C4-2B (cell line): ENCODE data around the gene DIAPH2.

Source experiments
- H3K27ac ChIP-seq: fragments of 450-650 bp; 2 replicates; pipeline ENCODE4 v1.5.1; 2017
- ZFX ChIP-seq: fragments of 450-650 bp; IDR thresholded peaks from 2 replicates; pipeline ENCODE4 v1.6.1; 2017
- TF ChIP-seq, protein P1 (sequence below): fragments of 450-650 bp; conservative IDR thresholded peaks from 2 replicates; pipeline ENCODE4 v1.5.1; 2017; ENCODE audit warnings: mild to moderate bottlenecking

DIAPH2 gene

DNA sequence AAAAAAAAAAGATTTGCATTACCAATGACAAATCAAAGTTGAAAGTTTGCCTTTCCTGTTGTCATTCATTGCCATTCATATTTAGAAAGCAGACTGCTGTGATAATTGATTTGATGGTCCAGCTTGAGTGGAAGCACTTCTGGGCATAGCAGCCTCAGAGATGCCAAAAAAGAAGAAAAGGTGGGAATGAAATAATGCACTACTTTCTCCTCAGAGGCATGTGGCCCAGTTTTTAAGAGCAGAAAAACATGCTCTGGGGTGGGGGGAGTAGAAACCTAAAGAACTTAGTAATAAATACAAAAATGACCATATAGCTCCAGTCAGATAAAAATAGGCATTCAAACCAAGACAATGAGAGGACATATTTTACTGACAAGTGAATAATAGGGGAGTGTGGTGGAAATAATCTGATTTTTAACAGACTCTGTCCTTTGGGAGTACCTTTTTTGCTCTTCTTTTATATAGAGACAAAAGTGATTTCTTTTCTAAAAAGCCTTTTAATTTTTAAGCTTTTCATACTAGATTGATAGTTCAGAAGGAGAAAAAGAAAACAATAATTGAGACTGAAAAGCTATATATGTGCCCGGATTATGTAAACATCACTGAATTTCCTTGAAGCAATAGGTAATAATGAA, 798.1 kb downstream of the DIAPH2 start:
- H3K27ac ChIP-seq, result no peak overlapping the region
- TF ChIP-seq, protein P1, sequence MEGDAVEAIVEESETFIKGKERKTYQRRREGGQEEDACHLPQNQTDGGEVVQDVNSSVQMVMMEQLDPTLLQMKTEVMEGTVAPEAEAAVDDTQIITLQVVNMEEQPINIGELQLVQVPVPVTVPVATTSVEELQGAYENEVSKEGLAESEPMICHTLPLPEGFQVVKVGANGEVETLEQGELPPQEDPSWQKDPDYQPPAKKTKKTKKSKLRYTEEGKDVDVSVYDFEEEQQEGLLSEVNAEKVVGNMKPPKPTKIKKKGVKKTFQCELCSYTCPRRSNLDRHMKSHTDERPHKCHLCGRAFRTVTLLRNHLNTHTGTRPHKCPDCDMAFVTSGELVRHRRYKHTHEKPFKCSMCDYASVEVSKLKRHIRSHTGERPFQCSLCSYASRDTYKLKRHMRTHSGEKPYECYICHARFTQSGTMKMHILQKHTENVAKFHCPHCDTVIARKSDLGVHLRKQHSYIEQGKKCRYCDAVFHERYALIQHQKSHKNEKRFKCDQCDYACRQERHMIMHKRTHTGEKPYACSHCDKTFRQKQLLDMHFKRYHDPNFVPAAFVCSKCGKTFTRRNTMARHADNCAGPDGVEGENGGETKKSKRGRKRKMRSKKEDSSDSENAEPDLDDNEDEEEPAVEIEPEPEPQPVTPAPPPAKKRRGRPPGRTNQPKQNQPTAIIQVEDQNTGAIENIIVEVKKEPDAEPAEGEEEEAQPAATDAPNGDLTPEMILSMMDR, result no peak
- no peak for TF ChIP-seq ZFX

DNA sequence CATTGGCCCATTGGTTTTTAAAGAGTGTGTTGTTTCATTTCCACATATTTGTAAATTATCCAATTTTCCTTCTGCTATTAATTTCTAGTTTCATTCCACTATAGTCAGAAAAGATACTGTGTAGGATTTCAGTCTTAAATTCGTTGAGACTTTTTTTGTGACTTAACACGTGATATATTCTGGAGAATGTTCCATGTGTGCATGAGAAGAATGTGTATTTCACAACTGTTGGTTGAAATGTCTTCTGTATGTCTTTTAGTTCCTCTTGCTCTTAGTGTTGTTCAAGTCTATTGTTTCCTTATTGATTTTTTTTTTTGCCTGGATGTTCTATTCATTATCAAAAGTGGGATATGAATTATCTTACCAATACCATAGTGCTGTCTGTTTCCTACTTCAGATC, 806.0 kb downstream of the DIAPH2 start:
- H3K27ac ChIP-seq, result no peak overlapping the region
- TF ChIP-seq, protein P1, result no peak
- no peak for TF ChIP-seq ZFX

DNA sequence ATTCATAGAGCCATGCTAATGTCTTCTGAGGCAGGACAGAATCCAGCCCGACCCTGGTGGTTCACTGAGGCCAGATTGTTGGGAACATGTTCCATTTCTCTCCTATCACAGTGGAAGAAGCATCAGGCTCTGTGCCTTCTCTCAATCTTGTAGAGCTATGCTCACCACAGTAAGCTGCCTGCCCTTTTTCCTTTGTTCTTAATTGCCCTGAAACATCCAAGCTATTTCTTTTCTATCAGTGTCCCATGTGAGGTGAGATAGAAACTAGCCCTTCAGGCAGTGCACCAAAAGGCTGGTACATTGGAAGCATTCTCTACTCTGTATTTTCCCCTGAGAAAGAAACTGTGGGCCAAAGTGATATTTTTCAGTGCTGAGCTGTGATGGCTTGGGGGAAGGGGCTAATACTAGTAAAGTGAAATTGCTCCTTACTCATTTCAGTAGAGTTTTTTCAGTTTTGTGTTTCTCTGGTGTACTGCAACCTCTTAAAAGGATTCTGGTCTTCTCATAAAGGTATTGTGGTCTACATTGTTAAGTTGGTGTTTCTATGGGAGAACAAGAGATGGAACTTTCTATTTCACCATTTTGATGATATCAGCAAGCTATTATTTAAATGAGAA, 810.2 kb downstream of the DIAPH2 start:
- TF ChIP-seq, protein P1, result no peak
- TF ChIP-seq ZFX, result no peak
- H3K27ac ChIP-seq, result no peak overlapping the region

DNA sequence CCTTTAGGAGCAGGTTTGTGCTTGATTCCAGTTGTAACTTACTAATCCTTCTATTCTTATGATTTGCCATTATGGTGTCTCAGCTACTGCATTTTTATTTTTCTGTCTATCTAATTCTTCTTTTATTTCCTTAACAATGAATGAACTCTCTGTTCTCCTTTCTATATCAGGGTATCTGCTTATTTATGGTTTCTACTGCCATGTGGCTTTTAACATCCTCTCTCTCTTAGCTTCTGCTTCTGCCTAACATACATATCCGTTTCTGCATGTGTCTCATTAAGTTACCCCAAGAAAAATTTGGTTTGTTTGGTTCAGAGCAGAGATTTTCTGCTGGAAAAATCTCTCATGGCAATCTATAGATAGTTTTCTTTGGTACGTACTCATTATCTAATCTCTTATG, 813.5 kb downstream of the DIAPH2 start:
- TF ChIP-seq, protein P1, result no peak
- no peak for TF ChIP-seq ZFX
- no peak overlapping the region for H3K27ac ChIP-seq

DNA sequence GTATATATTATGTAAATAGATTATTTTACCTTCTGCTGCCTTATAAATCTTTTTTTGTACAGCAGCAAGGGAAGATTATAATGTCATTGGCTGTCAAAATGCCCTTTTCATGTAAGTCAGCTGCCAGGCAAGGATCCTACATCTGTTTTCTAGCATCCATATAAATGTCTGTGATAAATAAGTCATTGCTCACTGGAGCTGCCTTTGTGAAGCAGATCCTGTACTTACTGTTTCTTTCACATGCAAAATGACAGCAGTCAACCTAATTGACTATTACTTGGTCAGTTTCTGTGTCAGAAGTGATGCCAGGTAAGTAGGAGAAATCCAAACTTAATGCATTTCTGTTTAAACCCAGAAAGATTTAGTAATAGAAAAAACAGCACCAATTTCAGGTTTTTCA, 819.8 kb downstream of the DIAPH2 start:
- no peak overlapping the region for H3K27ac ChIP-seq

DNA sequence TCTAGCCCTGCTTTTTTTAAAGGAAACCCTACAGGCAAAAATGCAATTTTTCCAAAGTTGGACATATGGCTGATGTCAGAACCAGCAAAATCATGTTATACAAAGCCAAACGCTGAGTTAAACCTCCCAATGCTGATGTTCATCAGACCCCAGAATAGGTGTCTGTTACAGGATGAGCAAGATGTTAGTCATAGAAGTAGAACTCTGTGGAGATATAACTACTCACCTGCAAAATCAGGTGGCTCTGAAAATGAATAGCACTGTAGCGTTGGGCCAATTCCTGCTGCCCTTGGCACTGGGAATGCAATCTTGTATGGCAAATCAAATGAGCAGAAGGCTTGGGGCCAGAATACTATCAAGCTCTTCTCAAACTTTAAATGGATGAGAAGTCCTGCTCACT, 833.1 kb downstream of the DIAPH2 start:
- no peak overlapping the region for H3K27ac ChIP-seq

More for the DNA sequence above, 819.8 kb downstream of the DIAPH2 start:
- TF ChIP-seq, protein P1, result no peak
- no peak for TF ChIP-seq ZFX

DNA sequence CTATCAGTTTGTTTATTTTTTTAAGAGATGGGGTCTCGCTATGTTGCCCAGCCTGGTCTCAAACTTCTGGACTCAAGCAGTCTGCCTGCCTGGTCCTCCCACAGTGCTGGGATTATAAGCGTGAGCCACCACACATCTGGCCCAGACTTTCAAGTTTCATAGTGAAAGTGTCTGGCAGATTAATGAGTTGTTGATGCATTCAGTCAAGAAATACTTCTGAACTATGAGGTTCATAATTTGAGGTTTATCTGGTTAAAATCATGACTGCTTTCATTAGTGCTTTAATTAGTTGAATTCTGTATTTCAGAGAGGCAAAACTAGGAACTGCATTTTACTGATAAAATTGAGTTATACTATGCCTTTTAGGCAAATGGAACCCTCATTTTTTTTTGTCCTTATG, 837.7 kb downstream of the DIAPH2 start:
- no peak overlapping the region for H3K27ac ChIP-seq
- TF ChIP-seq, protein P1, result no peak
- no peak for TF ChIP-seq ZFX

More for the DNA sequence above, 833.1 kb downstream of the DIAPH2 start:
- TF ChIP-seq, protein P1, result no peak
- TF ChIP-seq ZFX, result no peak
